NCI-H2081 (cell line): ENCODE results near the gene ZBTB7C.
"Not testable (repeated sequence)": the region's sequence is repeated elsewhere in the genome, so short reads cannot be mapped to it uniquely, and the experiment has no call there.

Source experiments
- DNase-seq, 2 experiments: peaks; one replicate each; lab custom pipeline; 2025; lab: John Stamatoyannopoulos, UW

The ZBTB7C gene

GRCh38 chr18:48408727-48409590, at the start of gene ZBTB7C:
Gene ZBTB7C (minus strand): TSS chr18:48409383.
- peak in 1 of 2 experiments; percentile 32 for DNase-seq

DNA sequence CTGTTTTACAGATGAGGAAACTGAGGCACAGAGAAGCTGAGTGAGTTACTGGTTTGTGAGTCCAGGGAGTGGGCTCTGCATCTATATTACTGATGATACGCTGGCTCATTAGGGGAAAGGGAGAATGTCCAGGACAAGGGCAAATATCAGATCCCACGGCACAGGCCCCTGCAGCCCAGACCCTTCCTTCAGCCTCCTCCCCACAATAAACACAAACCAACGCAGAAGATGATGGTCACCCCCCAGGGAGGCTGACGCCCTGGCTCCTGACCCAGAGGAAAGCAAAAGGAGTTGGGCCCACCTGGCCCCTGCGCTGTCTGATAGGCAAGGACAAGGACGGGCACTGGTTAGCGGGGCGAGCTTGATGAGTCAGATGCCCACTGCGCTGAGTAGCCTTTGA, 47.7 kb upstream of the ZBTB7C start:
- DNase-seq = no peak

DNA sequence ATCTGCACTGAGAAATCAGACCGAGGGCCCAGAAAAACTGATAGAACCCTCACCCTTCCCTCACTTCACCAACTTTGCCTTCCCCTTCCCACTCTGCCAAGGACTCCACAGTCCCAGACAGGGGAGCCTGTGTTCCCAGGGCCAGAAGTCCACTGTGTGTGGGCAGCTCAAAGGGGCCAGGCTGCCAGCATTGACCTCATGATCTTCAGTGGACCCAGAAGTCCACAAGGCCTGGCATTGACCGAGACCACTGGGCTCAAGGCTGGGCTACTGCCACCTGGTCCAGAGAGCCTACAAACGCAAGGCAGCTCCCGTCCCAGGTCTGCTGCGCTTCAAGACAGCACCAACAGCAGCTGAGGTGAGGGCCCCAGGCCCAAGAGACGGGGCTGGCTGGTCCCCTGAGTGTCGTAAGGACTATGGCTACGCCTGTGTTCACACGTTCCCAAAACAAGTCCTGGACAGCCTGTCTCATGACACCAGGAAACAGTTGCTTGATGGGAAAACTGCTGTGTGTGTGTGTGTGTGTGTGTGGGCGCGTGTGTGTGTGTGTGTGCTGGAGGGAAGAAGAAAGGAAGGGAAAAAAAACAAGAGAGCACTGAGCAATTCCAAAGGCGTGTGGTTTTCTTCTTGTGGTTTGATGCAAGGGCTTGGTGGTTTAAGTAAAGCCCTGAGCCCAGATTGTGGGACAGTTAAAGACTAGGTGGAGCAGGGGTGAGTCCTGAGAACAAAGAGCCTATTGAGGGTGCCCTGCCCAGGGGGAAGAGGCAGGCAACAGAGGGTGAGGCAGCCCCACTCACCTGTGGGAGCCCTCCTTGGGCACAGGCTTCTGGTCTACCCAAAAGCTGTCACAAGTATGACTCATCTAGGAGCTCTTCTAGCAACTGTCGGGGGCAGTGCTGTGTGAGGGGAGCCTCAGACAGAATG, 46.6 kb upstream of the ZBTB7C start:
- DNase-seq = no peak

DNA sequence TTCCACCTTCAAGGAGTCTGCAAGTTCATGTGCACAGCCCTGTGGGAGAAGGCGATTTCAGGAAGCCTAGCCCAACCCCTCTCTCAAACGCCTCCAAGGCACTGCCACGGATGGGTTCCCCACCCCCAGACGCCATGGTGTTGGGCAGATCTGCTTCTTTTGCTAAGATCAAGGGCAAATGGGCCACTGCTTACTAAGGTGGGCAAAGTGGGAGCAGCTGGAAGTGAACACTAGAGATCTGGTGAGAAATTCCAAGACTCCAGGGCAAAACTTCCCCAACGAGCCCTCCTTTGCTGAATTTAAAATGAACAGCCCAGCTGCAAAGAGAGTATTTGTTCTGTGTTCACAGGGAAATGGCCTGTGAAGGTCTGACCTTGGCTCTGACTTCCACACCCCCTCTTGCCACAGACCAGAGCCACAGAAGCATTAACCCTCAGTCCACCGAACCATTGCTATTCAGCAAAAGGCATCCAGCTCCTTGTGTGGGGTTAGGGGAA, 45.1 kb upstream of the ZBTB7C start:
- DNase-seq = no peak

DNA sequence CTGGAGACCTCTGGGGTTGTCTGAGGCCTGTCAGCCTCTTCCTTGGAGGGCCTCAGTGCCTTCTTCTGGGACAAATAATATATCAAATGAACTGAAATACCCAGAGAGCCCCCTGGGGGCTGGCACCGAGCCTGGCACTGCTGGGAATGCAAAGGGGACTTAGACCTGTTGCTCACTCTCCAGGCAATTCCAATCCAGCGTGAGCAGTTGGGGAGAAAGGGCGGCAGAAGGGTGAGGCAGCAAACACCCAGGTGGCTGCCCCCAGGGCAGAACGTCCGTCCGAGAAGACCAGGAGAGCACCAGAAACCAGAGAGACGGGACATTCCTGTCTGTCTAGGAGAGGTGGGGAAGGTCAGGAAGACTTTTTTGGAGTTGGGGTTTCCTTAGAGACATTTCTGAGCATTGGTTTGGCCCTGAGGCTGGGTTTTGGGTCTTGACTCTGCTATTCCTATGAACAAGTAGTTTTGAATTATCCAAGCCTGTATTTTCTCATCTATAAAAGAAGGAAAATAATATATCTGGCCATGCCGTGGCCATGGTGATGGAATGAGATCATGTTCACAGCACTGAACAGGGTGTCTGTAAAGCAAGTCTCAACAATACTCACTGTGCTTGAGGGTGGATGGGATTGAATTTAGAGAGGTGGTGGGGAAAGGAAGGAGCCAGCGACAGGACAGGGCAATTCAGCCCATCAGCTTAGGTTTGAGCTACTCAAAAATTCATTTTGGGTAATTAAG, 44.3 kb upstream of the ZBTB7C start:
- DNase-seq = no peak

- DNase-seq = no peak
Observed at GRCh38 chr18:48452861-48453323, 43.7 kb upstream of the ZBTB7C start.

GRCh38 chr18:48450685-48451084, 41.5 kb upstream of the ZBTB7C start:
- no peak for DNase-seq

GRCh38 chr18:48446582-48447225, 37.5 kb upstream of the ZBTB7C start:
- peak; percentile 68 for DNase-seq

GRCh38 chr18:48445540-48445939, 36.4 kb upstream of the ZBTB7C start:
- peak; percentile 8 to 58 for DNase-seq

- no peak for DNase-seq
Observed at GRCh38 chr18:48442761-48443160, 33.6 kb upstream of the ZBTB7C start.

DNA sequence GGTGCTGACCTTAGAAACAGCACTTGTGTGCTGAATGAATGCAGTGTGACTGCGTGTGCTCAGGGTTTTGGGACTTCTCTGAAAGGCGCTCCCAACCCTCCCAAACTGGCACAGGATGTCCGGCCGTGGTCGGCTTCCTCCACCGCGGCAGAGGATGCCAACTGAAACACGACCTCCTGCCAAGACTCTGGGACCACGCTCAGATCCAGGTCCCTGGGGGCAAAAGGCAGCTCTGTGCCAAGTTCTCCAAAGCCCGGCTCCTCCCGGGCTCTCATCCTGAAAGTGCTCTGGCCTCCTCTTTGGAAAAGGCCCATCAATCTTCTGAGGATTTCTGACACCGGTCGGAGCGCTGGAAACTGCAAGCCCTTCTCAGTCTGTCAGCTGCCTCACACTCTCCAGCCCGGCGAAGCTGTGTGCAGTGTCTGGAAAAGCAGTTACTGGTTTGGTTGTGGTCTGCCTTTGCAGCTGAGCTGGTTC, 32.3 kb upstream of the ZBTB7C start:
- DNase-seq = no peak

DNA sequence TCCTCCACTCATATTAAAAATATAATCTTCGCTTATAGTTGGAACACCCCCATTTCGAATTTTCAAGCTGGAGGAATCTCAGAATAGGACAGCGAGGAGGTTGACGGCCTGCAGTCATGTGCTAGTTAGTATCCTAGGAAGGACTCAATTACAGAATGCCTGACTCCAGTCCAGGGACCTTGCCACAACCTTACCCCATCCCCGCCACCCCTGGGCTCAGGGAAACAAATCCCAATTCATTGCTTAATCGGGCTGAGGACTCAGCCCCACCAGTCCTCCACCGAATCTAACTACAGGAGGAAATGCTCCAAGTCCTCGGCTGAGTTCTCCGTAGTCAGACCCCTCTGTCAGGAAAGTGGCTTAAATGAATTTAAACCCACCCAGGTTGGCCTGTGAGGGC, 31.7 kb upstream of the ZBTB7C start:
- DNase-seq = no peak

DNA sequence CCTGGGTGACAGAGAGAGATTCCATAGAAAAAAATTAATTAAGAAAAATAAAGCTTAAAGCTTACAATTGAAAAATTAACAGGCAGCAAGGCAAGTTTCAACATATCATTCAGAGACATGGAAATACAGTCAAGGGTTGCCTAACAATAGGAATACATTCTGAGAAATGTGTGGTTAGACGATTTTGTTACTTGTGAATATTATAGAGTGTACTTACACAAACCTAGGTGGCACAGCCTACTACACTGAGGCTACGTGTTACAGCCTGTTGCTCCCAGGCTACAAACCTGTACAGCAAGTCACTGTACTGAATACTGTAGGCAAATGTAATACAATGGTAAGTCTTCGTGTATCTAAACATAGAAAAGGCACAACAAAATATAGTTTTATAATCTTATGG, 27.7 kb upstream of the ZBTB7C start:
- DNase-seq = no peak

DNA sequence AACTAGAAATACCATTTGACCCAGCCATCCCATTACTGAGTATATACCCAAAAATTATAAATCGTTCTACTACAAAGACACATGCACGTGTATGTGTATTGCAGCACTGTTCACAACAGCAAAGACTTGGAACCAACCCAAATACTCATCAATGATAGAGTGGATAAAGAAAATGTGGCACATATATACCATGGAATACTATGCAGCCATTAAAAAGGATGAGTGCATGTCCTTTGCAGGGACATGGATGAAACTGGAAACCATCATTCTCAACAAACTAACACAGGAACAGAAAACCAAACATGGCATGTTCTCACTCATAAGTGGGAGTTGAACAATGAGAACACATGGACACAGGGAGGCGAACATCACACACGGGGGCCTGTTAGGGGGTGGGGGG, 25.2 kb upstream of the ZBTB7C start:
- DNase-seq = not testable (repeated sequence)

- DNase-seq = no peak
Observed at GRCh38 chr18:48433541-48433940, 24.4 kb upstream of the ZBTB7C start.

DNA sequence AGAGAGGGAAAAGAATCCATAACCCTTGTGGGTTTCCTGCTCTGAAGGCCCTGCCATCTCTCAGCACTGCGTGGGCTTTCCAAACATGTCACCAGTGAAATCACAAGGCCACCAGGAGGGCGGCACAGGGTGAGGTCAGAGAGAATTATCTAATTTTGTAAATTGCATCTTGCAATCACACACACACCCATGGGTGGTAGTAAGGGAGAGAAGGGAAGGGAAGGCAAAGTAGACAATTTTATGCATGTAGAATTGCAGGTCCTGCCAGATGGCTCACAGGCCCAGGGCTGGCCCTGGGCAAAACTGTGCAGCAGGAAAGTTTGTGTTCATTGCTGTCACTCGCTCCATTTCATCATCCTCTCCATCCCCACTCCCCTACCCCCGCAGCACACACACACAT, 21.0 kb upstream of the ZBTB7C start:
- no peak for DNase-seq

DNA sequence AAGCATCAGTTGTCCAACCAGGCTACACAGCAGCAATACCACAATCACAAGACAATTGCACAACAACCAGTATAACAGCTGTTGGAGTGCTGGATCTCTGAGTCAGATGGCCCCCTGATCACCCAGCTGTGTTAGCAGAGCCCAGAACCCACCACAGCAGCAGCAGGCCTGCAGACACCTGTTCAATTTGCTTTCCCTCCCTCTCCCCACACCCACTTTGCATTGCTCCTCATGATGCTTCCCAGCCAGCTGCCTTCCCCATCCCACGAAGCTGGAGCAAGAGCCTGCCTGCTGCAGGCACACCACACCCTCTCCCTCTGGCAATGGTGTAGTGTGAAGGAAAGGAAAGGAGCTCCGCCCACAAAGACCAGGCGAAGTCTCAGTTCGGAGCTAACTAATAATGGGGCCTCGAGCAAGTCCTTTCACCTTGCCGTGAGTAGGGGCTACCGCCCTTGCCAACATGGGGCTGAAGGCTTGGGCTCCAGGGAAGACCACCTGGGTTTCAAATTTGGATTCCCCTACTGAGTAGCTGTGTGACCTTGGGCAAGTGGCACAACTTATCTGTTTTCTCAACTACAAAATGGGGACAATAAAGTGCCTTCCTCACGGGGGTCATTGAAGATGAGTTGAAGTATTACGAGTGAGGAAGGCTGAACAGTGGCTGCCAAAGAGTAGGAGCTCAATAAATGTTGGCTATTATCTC, 19.4 kb upstream of the ZBTB7C start:
- DNase-seq = no peak

GRCh38 chr18:48422947-48423378, 13.8 kb upstream of the ZBTB7C start:
- DNase-seq = no peak

DNA sequence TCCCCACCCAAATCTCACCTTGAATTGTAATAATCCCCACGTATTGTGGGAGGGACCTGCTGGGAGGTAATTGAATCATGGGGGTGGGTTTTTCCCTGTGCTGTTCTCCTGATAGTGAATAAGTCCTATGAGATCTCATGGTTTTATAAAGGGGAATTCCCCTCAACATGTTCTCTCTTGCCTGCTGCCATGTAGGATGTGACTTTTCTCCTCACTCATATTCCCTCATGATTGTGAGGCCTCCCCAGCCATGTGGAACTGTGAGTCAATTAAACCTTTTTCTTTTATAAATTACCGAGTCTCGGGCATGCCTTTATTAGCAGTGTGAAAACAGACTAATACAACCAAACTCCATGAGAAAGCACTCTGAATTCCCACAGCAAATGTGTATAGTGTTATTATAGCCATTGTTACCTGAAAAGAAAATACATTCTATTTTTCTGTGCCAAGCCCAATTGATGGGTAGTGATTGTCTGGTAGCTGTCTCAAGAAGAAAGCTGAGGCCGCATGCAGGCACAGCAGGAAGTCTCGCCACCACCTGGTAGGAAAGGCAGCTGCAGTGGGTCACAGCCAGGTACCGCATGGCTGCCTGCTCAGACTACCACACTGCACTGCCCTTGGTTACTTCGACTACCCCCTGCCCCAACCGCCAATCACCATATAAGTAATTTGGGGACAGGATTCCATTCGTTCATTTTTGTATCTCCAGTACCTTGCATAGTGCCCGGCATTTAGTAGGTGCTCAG, 10.3 kb upstream of the ZBTB7C start:
- DNase-seq = no peak
